Stimulated activated CD4-positive, alpha-beta T cell treated with anti-CD3 and anti-CD28 coated beads, Interleukin-4, amount 100 ng/mL, for 48 hours (primary cell): Measurements from ENCODE around the gene C17orf78.
"Not testable (repeated sequence)": the region's sequence is repeated elsewhere in the genome, so short reads cannot be mapped to it uniquely, and the experiment has no call there.

Source experiments
- DNase-seq, 2 donors: peaks; one replicate each; pipeline ENCODE4 v3.0.0-alpha.2; 2020; ENCODE audit warnings: low read depth in 2 of 2

Gene C17orf78

DNA sequence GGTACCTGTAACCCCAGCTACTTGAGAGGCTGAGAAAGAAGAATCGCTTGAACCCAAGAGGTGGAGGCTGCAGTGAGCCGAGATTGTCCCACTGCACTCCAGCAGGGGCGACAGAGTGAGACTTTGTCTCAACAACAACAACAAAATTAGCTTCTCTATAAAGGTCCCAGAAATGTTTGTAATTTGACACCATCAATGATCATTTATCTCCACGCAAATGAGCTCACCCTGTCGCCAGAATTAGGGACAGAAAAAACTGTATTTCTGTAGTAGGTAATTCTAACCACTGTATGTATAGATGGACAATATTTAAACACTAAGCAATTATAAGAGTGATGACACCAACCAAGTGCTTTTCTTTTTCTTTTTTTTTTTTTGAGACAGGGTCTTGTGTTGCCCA lies 10.7 kb downstream of the C17orf78 start:
- DNase-seq, result no peak

DNA sequence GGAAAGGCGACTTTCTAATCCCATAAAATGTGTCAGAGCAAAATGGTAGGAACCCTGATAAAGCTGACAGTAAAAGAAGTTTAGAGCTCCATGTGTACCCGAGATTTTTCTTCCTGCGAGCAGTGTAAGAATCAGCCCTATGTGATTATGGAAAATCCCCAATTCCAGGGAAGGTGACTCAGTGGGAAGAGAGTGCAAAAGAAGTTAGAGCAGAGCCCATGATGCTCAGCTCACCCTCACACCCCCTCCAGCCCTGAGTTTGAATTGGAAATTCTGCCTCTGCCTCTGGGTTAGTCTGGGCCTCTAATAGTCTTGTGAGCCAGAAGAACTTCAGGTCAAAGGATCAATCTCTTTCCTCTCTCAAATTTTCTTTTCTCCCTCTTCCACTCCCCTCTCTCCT lies 12.5 kb downstream of the C17orf78 start:
- no peak for DNase-seq

DNA sequence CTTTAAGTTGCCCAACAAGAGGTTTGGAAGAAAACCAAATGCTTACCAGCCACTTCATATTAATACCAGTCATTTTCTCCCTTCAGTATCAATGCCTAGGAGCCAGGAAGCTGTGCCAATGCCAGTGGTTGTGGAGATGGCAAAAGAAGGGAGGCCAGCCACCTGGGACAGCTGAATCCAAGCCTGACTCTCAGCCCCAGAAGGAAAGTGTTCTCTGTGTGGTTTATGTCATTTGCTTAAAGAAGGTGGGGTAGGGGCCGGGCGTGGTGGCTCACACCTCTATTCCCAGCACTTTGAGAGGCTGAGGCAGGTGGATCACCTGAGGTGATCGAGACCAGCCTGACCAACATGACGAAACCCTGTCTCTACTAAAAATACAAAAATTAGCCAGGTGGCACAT lies 13.4 kb downstream of the C17orf78 start:
- DNase-seq, result no peak

DNA sequence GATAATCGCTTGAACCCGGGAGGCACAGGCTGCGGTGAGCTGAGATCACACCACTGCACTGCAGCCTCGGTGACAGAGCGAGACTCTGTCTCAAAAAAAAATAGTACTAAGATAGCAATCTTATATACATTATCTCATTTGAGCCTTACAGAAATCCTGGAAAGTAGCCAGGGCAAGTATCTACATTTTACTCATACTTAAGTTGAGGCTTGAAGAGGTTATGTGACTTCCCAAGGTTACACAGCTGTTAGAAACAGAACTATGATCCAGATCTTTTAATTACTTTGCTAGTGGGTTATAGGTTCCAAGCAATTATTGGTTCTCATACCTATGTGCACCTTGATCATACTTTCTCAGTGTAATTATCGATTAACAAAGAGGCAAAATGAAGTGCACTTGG lies 15.4 kb downstream of the C17orf78 start:
- no peak for DNase-seq

- no peak for DNase-seq
Measured at GRCh38 chr17:37392024-37392590, 16.3 kb downstream of the C17orf78 start.

- DNase-seq, result no peak
Measured at GRCh38 chr17:37393352-37393751, 17.6 kb downstream of the C17orf78 start.

DNA sequence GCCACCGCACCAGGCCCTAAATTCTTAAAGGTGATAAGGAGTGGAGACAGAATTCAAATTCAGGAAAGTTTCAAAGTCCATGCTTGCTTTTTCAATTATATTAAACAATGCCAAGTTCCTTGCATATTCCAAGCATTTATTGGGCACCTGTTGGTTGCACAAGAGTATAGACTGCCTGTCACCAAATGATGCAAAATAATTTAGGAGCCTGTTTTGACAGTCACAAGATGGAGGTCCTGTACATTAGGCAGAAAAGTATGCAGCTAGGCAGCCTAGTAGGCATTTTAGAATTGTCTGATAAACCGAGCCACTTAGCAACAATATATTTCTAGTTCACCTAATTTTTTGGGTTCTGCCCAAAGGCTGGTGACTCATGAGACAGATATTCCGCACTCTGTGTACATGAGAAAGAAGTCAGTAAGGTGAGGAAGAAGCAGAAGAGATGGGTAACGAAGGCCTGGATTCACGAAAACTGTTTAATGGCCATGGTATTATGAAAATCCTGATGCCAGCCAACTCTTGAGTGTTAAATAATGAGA lies 23.5 kb downstream of the C17orf78 start:
- no peak for DNase-seq

DNA sequence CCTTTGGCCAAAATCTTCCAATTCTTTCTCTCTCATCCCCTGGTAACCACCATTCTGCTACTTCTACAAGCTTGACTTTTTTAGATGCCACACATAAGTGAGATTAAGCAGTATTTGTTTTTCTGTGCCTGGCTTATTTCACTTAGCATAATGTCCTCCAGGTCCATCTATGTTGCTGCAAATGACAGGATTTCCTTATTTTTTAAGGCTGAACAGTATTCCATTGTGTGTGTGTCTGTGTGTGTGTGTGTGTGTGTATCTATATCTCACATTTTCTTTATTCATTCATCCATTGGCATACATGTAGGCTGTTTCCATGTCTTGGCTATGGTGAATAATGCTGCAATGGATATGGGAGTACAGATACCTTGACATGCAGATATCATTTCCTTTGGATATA lies 24.7 kb downstream of the C17orf78 start:
- no peak for DNase-seq

DNA sequence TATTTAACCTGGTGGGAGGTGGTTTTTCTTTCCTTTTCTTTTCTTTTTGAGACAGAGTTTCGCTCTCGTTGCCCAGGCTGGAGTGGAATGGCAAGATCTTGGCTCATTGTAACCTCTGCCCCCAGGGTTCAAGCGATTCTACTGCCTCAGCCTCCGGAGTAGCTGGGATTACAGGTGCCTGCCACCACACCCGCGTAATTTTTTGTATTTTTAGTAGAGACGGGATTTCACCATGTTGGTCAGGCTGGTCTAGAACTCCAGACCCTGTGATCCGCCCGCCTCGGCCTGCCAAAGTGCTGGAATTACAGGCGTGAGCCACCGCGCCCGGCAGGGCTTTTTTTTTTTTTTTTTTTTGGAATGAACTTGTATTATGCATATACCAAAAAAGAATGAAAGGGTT lies 29.7 kb downstream of the C17orf78 start:
- not testable (repeated sequence) for DNase-seq

DNA sequence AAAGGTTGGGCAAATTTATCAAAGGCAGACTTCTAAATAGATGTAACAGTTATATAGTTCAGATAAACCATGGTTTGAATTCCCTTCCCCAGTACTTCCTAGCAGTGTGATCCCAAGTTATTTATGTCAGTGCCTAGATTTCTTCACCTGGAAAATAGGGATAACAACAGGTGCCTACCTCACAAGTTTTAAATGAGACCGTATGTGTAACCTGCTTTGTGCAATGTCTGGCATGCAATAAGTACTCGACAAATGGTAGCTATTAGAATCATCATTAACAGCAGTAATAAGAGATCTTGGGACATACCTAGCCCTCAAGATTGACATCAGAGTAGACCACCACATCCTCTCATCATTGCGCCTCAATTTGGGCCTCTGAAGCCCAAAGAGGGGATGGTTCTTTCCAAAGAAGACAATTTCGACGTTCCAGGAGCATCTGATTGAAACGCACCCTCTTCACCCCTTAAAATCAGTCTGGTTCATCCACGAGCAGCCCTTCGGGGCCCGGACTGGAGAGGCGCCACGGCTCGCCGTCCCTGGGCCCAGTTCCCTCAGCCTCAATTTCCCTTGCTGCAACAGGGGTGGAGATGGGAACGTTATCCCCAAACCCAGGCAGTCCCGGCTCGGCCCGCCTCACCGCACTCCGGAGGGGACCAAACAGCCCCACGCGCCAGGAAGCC lies 30.3 kb downstream of the C17orf78 start:
- no peak for DNase-seq

- DNase-seq, result peak; percentile 61 to 76
Measured at GRCh38 chr17:37406635-37407461, 31.1 kb downstream of the C17orf78 start, which contains the start of the genes ACACA and TADA2A. Gene ACACA (minus strand): TSS chr17:37406836. CDS start chr17:37406299, 537 bp downstream. Gene TADA2A (plus strand): TSS chr17:37406886. CDS start chr17:37411366, 4,480 bp downstream.

GRCh38 chr17:37408145-37408479 lies 32.3 kb downstream of the C17orf78 start:
- not testable (repeated sequence) for DNase-seq

- no peak for DNase-seq
Measured at GRCh38 chr17:37410357-37410756, 34.6 kb downstream of the C17orf78 start.

DNA sequence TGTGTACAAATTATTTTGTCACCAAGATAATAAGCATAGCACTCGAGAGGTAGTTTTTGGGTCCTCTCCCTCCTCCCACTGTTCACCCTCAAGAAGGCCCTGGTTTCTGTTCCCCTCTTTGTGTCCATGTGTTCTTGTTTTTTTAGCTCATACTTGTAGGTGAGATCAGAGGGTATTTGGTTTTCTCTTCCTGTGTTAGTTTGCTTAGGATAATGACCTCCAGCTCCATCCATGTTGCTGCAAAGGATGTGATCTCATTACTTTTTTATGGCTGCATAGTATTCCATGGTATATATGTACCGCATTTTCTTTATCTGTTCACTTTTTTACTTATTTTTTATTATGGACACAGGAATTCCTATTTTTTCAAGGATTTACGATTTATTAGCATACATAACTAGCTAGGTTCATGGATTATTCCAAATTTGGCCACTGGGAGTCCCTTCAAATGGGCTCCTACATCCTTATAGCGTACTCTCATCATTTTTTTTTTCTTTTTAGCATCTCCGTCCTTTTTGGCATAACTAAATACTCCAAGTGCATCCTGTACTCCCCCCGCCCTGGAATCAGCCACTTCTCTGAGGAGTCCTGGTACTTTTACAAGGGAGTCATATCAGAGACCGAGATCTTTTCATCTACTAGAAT lies 38.2 kb downstream of the C17orf78 start:
- no peak for DNase-seq

DNA sequence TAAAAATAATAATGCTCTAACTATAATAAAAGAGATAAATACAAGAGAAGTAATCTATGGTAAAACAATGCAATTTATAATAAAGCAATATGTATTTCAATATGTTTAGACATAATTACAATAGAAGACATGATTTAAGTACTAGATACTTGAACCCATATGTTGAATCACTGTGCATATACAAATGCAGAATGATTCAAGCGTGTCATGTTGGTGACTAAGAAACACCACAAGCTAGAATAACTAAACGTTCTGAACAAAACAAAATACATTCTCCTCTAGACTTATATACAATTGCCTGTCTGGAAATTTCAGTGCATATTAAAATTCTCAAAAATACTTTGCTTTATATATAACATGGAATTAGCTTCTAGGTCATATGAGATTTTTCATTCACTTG lies 42.1 kb downstream of the C17orf78 start:
- no peak for DNase-seq

DNA sequence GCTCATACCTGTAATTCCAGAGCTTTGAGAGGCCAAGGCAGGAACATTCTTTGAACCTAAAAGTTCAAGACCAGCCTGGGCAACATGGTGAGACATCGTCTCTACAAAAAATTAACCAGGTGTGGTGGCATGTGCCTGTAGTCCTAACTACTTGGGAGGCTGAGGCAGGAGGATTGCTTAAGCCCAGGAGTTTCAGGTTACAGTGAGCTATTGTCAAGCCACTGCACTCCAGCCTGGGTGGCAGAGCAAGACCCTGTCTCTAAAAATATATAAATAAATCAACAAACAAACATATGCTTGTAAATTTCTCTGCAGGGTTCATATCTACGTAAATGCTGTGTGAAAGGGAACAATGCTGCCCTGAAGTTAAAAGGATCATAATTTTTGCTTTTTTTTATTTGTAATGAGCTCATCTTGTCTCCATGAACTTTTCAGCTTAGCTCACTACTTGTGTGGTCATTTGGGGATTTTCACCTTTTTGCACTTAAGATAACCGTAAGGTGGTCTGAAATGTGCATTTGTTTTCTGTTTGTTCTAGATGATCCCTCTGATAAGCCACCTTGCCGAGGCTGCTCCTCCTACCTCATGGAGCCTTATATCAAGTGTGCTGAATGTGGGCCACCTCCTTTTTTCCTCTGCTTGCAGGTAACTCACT lies 47.3 kb downstream of the C17orf78 start:
- DNase-seq, result no peak

GRCh38 chr17:37425268-37425667 lies 49.5 kb downstream of the C17orf78 start:
- no peak for DNase-seq

DNA sequence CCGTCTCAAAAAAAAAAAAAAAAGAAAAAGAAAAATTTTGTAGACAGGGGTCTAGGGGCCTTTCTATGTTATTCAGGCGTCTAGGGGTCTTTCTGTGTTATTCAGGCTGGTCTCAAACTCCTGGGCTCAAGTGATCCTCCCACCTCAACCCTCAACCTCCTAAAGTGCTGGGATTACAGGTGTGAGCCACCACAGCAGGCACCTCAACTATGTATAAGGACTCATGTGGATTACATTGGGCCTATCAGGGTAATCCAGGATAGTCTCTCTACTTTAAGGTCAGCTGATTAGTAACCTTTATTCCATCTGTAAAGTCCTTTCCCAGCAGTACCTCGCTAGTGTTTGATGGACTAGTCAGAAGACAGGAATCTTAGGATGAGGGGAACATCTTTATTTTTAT lies 53.3 kb downstream of the C17orf78 start:
- DNase-seq, result no peak

GRCh38 chr17:37429453-37429852 lies 53.7 kb downstream of the C17orf78 start:
- no peak for DNase-seq

GRCh38 chr17:37430051-37430627 lies 54.4 kb downstream of the C17orf78 start:
- no peak for DNase-seq

GRCh38 chr17:37432671-37433070 lies 56.9 kb downstream of the C17orf78 start:
- no peak for DNase-seq
